ENCODE data around the gene CTU2. TPM values are rescaled to one million over a fixed set of nuclear protein-coding genes. Genes with fewer than 3 reads are reported as not detected.

The CTU2 gene
- total RNA-seq, 2 donors from 2014 or later, result 5.7 to 10.2 TPM

GRCh38 chr16:88694221-88695087 lies 11.8 kb upstream of the CTU2 start:
- Histone ChIP-seq H3K4me1 (no peaks in the 10 kb centered on the region), H3K27ac (no peak overlapping the region), H3K9me3 (no peaks in the 10 kb centered on the region), H3K27me3 (no peaks in the 10 kb centered on the region), H3K4me3 (no peak overlapping the region), H3K36me3 (replicated peaks in 1 of 2; ENCODE audit: insufficient read depth in 1 of 2, low read depth in 2 of 2) (peaks cover 0 to 5% of the 10 kb centered on the region in 2 donors)
- DNase-seq (no peak), ATAC-seq (no peak)
- intact Hi-C loops (cut with DNase I), result no loop called here
- WGBS, 2 donors, result 87% methylated on average over 36 of the region's 37 CpGs; no CpG with 5 or more reads in 1 of the 2 donors
- TF ChIP-seq CTCF (IDR thresholded peaks at IDR 0.05) (no peak), POLR2A (IDR thresholded peaks at IDR 0.05) (no peak)

GRCh38 chr16:88695218-88695617 lies 11.1 kb upstream of the CTU2 start:
- Histone ChIP-seq H3K4me3 (no peak overlapping the region), H3K27me3 (no peaks in the 10 kb centered on the region), H3K36me3 (replicated peaks in 1 of 2; ENCODE audit: insufficient read depth in 1 of 2, low read depth in 2 of 2) (peaks cover 0 to 5% of the 10 kb centered on the region in 2 donors), H3K9me3 (no peaks in the 10 kb centered on the region), H3K4me1 (no peaks in the 10 kb centered on the region), H3K27ac (no peak overlapping the region)
- intact Hi-C loops (cut with DNase I), result no loop called here
- ATAC-seq (no peak), DNase-seq (no peak)
- TF ChIP-seq CTCF (IDR thresholded peaks at IDR 0.05), result no peak
- no peak for TF ChIP-seq POLR2A (IDR thresholded peaks at IDR 0.05)
- WGBS, 2 donors, result 71 to 72% methylated on average over 10 to 15 of the region's 15 CpGs

GRCh38 chr16:88695753-88696152 lies 10.6 kb upstream of the CTU2 start:
- intact Hi-C loops (cut with DNase I), result no loop called here
- H3K4me3 ChIP-seq, result no peak overlapping the region
- no peaks in the 10 kb centered on the region for H3K27me3 ChIP-seq
- ATAC-seq, result no peak
- H3K9me3 ChIP-seq, result no peaks in the 10 kb centered on the region
- 90 to 100% methylated on average over 1 to 7 of the region's 7 CpGs for WGBS, 2 donors
- TF ChIP-seq POLR2A (IDR thresholded peaks at IDR 0.05) (no peak), CTCF (IDR thresholded peaks at IDR 0.05) (no peak)
- no peaks in the 10 kb centered on the region for H3K4me1 ChIP-seq
- H3K27ac ChIP-seq, result no peak overlapping the region
- no peak for DNase-seq
- H3K36me3 ChIP-seq (replicated peaks in 1 of 2; ENCODE audit: insufficient read depth in 1 of 2, low read depth in 2 of 2), result peaks cover 0 to 5% of the 10 kb centered on the region in 2 donors

GRCh38 chr16:88696441-88696840 lies 9.9 kb upstream of the CTU2 start:
- DNase-seq (no peak), ATAC-seq (no peak)
- Histone ChIP-seq H3K36me3 (replicated peaks in 1 of 2; ENCODE audit: insufficient read depth in 1 of 2, low read depth in 2 of 2) (peaks cover 0 to 5% of the 10 kb centered on the region in 2 donors), H3K4me1 (peaks cover 3% of the 10 kb centered on the region), H3K9me3 (no peaks in the 10 kb centered on the region), H3K27me3 (no peaks in the 10 kb centered on the region), H3K4me3 (no peak overlapping the region), H3K27ac (no peak overlapping the region)
- intact Hi-C loops (cut with DNase I), result no loop called here
- TF ChIP-seq POLR2A (IDR thresholded peaks at IDR 0.05) (no peak), CTCF (IDR thresholded peaks at IDR 0.05) (no peak)
- WGBS, 2 donors, result 88 to 91% methylated on average over 12 to 14 of the region's 14 CpGs
